Activated T-cell treated with anti-CD3 and anti-CD28 coated beads, Interleukin-2, amount 50 U/mL, for 48 hours (primary cell): Measurements from ENCODE around the gene C1QL4.
"Not testable (repeated sequence)": the region's sequence is repeated elsewhere in the genome, so short reads cannot be mapped to it uniquely, and the experiment has no call there.

Source experiments
- DNase-seq, 2 experiments: peaks; one replicate each; pipeline ENCODE4 v3.0.0-alpha.2; 2020

Gene C1QL4

DNA sequence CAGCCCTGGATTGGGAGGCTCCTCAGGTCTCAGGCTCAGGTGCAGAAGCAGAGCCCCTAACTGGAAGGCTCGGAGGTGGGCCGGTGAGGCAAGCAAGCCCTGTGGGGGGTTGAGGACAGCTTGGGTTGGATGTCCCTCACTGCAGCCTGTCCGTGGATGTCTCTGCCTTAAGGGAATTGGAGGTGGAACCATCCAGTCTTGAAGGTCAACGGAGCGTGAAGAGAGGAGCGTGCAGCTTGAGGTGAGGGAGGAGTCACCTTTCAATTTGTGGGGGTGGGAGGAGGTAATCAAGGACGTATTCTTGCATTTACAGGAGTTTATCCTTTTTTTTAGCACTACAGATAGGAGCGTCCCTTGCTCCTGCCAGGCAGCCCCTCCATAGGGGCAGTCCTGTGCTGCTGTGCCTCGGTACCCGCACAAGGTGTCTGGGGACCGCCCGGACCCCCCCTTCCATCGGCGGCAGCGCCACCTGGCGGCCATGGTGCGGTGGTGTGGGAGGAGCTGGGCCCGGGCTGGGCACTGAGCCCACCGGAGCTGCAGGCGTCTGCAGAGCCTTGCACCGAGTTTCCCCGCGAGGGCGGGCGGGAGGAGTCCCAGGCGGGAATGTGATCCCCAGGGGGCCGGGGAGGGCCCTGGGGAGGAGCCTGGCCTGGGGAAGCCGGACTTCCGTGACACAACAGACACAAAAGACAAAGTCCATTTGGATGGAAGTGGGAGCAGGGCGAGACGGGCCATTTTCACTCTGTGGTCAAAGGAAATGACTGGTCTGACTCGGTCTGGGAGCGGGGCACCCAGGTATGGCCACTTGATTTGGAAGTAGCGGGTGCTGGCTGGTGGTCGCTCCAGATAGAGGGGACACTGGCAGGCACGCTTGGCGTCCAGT lies 10.6 kb upstream of the C1QL4 start:
- peak; percentile 87 to 88 for DNase-seq

DNA sequence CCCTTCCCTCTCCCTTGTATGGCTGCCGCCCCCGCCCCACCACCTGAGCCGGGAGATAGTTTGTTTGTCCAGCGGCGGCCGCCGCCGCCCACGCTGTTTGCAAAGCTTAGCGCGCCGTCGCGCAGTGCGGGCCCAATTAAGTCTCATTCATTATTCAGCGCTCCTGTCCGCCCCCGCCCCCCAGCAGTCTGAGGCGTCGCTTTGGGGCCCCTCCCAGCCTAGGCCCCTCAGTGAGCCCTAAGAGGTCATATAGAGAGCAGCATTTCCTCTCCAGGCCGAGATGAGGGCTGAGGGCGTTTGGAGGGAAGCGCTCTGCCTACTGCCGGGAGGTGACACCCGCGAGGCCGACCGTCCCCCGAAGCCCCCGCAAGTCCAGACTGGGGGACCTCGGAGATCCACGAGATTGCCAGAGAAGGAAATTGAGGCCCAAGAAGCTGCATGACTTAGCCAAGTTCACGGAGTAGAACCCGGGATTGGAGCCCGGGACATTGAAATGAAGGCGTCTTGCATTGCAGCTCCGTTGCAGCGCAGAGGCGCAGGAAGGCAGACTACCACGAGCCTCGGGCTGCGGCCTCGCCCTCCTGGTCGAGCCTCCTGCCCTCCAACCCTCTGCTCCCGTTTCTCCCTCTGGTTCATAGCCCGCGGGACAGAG lies 9.8 kb upstream of the C1QL4 start, which contains the start of gene DNAJC22:
Gene DNAJC22 (plus strand): TSS at position 230 of the 652 bp plus-strand sequence. CDS start 1,985 bp downstream, outside the sequence.
- peak; percentile 64 to 69 for DNase-seq

DNA sequence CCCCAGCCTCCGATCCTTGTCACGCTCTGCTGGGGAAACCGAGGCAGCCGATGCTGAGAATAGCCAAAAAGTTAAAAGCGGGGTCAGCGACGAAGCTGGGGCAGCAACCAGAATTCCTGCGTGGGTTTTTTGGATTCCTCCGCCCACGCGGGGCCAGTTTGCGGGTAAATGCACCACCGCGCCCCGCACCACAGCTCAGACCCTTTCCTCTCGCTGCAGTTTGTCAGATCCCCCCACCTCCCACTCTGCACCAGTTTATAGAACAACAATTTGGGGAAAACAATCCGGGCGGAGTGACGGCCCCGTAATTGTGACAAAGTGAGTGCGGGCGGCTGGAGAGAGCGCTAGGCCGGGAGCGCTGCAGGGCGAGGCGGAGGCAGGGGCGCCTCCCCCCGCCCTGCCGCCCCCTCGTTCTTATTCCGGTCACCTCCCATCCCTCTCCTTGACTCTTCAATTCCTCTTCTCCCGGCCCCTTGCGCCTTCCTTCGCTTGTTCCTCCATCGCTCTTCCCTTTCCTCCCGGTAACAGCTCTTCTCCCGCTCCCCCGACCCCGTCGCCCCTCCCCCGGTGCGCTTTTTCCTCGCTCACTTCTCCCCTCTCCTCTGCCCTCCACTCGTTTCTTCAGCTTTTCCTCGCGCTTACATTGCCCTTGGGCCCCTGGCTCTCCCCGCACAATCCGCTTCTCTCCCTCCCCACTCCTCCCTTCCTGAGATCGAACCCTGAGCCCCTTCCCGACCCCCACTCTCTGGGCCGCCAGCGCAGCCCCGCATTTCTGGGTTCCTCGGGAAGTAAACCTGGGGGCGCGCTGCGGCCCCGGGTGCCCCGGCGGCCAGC lies 9.1 kb upstream of the C1QL4 start:
- DNase-seq: no peak

DNA sequence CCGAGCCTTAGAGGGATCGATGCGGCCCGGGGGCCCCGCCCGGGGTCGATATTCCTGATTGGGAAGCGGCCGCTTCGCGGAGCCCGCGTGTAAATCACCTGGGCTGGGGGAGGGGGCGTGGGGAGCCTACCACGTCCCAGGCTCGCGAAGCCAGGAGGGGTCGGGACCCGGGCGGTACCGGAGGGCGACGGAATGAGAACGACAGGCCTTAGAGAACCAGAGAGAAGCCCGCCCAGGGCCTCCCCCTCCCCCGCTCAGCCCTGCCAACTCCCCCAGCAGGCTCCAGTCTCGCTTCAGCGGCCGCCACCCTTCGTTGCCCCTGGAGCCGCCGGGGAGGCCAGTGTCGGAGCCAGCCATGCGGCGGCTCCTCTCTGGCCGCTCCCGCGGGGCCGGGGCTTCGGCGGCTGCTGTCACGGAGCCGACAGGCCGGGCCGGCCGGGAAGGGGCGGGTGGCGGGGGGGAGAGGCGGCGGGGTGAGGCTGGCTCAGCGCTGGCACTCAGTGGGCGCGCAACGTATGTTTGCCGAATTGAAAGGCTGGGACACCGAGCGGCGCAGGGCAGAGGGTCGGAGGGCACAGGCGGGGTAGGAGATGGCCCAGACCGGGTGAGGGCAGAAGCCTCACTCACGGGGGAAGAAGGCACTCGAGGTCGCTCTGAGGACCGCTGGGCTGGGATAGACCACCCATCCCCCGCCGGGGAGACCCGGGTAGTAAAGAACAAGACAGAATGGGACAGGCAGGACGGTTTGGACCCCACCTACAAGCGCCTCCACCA lies 8.2 kb upstream of the C1QL4 start:
- DNase-seq: peak; percentile 42 to 49

DNA sequence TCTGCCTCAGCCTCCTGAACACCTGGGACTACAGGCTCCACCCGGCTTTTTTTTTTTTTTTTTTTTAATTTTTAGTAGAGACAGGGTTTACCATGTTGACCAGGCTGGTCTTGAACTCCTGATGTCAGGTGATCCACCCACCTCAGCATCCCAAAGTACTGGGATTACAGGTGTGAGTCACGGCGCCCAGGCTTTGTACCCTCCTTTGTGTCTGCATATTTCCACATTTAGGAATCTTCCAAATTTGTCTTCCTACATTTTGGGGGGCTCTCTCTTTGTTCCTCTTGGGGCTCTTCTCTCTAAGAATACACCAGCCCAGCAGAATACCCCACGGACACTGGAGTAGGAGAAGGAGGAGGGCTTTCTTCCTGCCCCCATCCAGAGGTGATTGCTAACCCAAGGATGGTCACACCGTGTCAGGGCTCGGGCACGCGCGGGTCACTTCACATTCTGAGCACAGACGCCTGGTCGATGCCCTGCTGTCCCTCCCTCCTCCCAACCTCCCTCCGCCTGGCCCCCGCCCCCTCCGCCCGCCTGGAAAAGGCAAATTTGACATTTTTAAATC lies 7.6 kb upstream of the C1QL4 start:
- DNase-seq: no peak

DNA sequence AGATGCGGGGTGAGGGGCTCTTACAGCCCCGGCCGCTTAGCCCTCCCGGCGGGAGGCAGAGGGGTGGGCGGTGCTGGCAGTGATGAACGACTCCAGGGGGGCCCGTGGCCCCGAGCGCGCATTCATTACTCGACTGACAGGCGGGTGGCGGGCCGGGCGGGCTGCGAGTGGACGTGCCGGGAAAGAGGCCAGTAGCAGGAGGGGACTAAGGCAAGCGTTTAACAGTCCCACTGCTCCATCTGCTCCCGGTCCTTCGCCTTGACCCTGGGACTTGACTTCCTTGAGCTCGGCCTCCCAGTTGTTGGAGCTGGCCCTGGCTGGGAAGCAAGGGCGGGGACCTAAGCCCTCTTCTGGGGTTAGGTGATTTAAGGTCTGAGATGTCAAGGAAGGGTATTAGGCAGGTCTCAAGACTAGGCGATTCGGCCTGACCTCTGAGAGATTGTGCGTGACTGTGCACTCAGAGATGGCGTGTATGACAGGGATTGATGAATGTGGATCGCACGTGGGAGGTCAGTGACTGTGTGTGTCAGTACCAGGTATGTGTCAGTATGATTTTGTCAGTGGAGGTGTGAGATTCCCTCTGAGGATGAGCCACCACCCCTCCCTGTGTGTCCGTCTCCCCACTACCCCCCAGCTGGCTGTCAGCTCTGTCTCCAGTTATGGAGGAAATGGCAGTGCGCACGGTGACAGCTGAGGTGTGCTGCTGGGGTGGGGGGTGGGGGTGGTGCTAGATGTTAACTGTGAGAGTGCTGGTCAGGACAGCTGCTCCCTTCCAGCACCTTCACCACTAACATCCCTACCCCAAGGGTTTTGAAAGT lies 6.1 kb upstream of the C1QL4 start:
- DNase-seq: peak; percentile 64 to 74

DNA sequence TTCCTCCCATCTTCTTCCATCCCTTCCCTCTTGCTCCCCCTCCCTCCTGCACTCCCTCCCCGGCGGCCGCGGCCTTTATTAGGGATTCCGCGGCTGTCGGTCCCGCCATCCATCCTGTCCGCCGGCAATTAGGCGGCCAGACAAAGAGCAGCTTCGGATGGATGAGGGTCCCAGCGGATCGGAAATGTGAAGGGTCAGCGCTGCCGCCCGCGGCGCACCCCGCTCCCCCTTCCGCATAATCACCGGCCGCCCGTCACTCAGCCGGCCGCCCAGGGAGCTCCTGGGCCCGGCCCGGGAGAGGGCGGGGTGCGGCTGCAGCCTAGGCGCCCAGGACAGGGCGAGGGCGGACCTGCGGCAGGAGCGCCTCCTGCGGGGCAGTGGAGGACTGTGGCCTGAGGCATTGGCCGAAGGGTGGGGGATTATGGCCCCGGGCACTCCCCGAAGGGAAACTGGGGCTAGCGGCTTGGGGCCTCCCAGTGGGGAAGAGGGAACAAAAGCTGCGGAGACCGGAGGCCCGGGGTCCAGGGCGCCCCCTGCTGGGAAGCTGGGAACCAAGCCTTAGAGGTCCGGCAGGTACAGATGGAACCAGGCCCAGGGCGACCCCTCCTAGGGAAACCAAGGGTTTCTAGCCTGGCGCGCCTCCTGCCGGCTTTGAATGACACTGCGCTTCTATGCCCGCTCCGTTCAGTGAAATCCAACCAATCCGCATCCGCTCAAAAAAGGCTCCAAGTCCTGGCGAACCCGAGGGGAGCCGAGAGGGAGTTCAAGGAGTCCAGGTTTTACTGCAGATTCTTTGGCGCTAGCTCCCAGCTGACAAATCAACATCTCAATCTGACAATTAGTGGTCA lies 5.3 kb upstream of the C1QL4 start:
- DNase-seq: peak; percentile 93

DNA sequence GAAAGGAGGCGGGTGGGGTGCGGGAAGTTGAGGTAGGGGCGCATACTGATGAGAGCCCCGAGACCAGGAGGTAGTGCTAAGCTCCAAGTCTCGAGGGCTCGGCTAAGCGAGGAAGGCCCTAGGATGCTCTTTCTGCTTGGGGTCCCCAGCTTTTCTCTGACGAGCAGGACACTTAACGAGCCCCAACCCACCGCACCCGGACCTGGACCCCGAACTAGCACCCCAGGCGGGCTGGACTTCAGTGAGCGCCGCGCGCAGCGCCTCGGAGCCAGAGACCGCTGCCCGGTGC lies 4.7 kb upstream of the C1QL4 start:
- no peak for DNase-seq

DNA sequence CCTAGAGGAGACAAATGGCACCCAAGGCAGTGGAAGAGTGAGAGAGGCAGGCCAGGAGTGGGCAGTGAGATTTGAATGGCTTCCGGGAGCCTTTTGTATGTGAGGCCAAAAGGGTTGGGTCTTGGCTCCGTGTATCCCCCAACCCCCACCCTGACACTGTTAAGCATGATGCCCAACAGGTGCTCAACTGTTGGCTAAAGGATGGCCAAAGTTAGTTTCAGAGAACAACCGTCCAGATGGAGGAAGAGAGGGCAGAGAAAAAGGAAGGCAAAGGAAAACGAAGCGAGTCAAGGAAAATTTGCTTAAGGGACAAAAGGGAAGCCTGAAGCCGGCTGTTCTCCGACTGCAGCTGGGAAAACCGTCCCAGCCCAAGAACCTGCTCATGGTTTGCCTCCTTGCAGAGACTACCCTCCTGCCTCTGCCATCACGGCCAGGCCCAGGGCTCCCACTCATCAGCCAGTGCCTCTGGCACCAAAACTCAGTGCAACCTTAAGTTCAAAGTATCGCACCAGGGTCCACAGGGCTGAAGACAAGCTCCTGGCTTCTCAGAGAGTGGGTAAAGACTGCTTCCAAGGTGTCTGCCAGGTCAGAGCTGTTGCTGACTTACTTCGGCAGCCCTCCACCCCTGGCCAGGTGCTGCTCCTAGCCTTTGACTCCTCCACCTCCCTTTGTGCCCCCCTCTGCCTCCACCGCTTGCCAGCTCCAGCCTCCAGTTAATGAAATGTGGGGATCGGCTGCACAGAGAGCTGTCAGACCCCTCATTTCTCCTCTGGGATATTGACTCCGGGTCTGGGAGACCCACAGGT lies 4.2 kb upstream of the C1QL4 start:
- DNase-seq: no peak

DNA sequence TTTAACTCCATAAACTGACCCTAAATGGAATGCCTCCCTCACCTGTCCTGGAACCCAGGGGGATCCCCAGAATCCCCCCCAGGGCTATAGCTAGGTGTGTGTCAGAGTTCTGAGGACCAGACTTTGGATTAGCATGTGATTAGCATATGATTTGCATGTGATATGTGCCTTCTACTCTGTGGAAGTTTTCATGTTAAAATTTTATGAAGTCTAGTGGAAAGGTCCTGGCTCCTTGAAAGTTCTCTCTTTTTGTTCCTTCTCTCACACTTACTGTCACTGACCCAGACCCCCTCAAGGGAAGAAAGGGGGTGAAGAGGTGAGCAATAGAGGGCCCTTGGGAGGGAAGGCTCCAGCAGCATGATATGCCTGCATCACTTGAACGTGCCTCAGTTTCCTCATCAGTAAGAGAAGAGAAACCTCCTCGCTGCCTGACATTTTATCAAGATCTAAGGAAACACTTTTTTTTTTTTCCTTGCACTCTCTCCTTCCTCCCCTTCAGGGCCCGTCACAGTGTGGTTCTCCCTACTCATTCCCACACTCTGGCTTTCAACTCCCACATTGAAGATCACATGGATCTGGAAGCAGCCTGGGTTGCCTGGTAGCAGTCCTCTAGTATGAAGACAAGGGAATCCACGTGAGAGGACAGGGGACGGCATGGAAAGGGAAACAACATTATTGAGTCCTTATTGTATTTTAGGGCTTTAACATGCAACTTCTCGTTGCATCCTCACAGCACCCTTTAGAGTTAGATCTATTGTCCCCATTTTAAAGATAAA lies 3.3 kb upstream of the C1QL4 start:
- no peak for DNase-seq

DNA sequence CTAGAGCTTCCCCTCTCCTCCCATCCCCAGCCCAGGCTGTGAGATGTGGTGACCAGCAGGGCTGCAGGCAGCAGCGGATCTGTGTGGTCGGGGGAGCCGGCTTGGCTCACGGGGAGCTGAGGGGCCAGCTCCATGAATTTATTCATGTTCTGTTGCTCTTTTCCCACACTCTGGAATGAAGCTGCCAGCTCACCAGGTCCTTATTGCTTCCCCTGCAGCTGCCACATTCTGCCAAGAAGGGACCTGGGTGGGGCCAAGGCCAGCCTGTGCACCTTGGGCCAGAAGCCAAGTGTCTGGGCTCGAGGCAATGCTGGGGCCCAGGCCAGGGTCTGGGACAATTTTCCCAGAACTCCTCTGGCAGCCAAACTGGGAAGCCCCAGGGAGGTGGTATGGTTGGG lies 2.5 kb upstream of the C1QL4 start:
- no peak for DNase-seq

DNA sequence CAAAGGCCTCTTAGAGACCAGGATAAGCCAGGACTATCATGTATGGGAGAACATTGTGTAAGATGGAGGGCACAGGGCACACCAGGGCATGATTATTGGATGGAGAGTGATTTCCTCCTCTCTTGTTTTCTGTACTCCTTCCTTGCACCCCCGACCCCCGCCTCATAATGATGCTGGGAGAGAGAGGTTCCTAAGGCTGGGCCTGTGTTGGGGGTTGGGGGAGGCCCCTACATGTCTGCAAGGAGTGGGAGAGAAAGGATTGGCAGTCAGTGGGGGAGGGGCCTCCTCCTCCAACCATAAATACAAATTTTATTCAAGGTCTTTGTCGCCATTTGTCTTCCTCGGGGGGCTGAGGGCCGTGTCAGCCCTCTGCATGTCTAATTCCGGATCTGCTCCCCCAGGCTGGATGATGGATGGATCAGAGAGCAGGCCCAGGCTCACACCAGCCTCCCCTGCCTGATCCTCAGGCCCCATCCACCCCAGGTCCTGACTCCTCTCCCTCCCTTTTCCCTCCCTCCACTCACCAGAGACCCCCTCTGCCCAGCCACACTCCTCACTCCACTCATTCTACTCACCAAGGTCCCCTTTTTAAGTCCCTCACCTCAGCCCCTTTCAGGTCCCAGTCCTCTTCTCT lies 2.0 kb upstream of the C1QL4 start:
- DNase-seq: no peak

DNA sequence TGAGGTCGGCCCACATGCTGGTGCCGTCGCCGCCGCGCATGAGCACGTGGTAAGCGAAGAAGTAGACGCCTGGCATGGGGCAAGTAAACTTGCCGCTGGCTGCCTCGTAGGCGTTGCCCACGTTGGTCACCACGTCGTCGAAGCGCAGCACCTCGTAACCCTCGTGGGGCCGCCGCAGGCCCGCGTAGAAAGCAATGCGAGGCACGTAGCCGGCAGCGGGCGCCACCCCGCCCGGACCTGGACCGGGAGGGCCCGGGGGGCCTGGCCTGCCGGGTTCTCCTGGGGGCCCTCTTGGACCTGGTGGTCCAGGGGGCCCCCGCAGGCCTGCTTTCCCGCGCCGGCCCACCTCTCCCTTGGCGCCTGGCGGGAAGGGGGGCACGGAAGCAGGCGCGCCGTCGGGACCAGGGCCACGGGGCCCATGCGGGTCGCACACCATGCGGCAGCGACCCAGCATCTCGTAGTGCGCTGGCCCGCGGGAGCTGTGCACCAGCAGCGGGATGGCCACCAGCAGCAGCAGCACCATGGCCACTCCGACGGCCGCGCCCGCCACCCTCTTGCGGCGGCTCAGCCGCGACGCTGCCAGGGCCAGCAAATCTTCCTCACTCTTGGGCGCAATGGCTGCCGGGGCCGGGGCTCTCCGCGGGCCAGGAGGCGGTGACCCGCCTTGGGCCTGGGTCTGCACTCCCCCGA lies 888 bp downstream of the C1QL4 start:
- DNase-seq: peak in 1 of 2 experiments; percentile 32

DNA sequence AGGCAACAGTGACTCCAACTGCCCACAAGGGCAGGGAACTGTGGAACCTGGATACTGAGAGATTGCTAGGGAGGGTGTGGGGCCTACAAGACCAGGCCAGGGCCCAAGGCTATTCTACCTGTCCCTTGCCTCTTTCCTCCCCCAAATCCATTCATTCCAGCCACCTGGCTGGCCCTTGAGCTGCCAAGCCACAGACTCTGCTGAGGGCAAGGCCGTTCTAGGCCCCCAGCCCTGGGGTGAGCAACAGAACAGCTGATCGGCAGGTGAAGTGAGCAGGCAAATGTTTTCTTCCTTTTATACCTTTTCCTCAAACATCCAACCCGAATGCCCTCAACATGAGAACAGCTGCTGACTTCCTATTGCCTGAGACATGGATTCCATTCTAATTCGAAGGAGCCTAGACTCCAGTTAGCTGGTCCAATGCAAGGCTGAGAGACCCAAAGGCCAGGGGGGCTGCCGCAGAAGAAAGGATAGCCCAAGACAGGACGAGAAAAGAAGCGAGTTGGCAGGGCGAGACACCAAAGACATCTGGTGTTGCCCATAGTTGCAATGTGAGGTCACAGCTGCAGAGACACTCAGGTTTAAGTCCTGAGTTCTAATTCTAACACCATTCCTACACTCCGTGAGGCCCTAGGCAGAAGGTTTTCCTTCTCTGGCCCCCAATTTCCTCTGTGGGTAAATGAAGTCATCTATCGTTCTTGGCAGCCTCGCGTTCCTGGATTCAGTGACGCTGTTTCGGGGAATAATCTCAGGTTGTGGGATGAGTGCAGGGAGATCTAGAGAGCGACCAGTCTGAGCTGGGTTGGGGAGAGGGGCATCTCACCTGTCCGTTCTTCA lies 1.7 kb downstream of the C1QL4 start:
- no peak for DNase-seq

DNA sequence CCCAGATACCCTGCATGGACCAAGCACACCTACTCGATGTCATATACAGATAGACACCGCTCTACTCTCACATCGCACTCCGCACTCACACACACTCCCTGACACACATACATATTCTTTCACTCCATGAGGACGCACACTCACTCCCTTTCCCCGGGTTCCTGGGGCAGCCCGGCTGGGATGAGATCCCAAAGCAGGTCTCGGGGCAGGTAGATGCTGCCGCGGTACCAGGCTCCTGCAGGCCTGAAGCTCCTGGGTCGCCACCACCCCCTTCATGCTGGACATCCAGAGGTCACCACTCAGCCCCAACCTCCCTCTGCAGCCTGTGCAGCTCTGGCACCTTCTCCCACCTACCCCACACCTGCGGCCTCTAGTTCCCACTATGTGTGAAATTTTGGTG lies 2.3 kb downstream of the C1QL4 start:
- no peak for DNase-seq

DNA sequence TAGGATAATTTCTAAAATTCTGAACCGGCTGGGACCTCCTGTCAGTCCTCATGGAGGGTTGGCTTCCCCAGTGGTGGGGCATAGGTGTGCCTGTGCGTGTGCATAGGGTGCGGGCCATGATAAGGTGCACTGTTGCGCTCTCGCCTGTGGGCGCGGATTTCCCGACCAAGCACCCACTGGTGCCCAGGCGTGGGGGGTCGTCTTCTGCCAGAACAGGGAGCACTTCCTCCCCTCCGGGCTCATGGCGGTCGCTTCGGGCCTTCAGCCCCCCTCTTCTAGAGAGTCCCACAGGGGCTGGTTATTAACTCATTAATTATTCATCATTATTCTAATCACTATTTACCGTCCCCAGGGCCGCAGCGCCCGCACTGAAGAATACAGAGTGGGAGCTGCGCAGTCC lies 2.8 kb downstream of the C1QL4 start:
- no peak for DNase-seq

DNA sequence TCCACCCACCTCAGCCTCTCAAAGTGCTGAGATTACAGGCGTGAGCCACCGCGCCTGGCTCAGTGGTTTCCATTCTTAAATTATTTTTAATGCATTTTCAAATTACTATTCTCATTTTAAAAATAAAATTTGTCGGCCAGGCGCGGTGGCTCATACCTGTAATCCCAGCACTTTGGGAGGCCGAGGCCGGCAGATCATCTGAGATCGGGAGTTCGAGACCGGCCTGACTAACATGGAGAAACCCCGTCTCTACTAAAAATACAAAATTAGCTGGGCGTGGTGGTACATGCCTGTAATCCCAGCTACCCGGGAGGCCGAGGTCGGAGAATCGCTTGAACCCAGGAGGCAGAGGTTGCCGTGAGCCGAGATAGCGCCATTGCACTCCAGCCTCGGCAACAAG lies 3.2 kb downstream of the C1QL4 start:
- not testable (repeated sequence) for DNase-seq
